ENCODE results near the gene CCDC24. TPM values are rescaled to one million over a fixed set of nuclear protein-coding genes. Genes with fewer than 3 reads are reported as not detected.

Gene CCDC24
- total RNA-seq, 1 donor from 2014 or later: 1.4 TPM

DNA sequence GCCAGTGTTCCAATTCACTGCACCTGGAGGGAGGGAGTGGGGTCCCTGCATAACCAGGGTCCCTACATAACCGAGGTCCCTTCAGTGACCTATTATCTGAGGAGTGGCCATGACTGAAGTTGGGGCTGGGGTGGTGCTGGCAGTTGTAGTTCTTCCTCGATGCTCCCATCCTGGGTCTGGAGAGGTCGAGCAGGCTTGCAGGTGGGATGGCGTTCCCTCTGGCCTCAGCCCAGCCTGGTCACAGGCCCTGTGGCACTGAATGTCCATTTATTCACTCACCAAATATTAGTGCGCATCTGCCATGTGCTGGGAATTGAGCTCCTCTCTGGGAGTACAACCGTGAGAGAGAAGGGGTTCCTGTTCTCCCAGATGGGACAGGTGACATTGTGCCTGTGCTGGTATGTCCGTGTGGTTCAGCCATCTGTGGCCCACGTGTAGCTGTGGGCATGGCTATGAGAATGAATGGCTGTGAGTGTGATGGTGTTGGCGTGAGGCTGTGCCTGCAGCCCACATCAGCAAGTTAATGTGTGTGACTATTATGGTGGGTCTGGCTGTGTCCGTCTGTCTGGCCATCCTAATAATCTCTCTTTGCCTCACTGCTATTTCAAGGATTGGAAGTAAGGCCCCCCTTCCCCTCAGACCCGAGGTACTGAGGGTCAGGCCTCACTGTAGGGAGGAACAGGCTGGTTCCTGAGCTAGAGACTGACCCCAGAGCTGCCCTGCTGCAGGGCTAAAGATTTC is 43.7 kb downstream of the CCDC24 start:
- DNase-seq: no peak
- no peaks in the 10 kb centered on the region for H3K9me3 ChIP-seq (replicated peaks)
- intact Hi-C loops (cut with micrococcal nuclease): no loop called here
- H3K27ac ChIP-seq (replicated peaks): peak overlapping the region; percentile 50
- H3K4me1 ChIP-seq: peaks cover 39% of the 10 kb centered on the region
- H3K4me3 ChIP-seq: no peak overlapping the region
- H3K36me3 ChIP-seq: no peaks in the 10 kb centered on the region
- TF ChIP-seq, protein P1, sequence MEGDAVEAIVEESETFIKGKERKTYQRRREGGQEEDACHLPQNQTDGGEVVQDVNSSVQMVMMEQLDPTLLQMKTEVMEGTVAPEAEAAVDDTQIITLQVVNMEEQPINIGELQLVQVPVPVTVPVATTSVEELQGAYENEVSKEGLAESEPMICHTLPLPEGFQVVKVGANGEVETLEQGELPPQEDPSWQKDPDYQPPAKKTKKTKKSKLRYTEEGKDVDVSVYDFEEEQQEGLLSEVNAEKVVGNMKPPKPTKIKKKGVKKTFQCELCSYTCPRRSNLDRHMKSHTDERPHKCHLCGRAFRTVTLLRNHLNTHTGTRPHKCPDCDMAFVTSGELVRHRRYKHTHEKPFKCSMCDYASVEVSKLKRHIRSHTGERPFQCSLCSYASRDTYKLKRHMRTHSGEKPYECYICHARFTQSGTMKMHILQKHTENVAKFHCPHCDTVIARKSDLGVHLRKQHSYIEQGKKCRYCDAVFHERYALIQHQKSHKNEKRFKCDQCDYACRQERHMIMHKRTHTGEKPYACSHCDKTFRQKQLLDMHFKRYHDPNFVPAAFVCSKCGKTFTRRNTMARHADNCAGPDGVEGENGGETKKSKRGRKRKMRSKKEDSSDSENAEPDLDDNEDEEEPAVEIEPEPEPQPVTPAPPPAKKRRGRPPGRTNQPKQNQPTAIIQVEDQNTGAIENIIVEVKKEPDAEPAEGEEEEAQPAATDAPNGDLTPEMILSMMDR (IDR thresholded peaks at IDR 0.05; ENCODE audit: borderline replicate concordance): no peak
- no peaks in the 10 kb centered on the region for H3K27me3 ChIP-seq (ENCODE audit: low read depth)

DNA sequence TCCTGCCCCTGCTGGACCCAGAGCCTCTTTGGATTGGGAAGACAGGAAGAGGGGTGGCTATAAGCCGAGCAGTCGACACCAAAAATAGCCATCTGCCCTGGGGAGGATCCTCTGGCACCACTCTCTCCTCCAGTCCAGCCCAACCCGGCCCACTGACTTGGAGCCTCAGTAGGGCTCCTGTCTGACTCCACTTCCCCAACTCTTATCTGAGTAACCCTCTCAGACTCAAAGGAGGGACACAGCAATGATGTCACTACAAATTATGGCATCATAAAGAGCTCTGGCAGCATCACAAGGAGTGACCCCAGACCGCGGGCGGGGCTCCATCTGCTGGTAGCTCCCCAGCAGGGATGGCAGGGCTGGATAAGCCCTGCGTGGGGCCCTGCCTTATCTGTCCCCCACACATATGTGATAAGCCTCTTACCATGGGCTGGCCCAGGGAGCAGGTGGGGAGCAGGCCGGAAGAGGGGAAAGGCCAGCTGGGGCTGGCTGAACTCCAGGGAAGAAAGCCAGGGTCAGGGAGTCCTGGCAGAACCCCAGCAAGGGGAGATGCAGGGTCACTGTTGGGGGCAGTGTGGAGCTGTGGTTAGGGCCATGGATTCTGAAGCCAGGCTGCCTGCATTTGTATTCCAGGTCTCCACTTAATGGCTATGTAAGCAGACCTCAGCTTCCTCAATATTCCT is 44.5 kb downstream of the CCDC24 start:
- TF ChIP-seq, protein P1 (IDR thresholded peaks at IDR 0.05; ENCODE audit: borderline replicate concordance): no peak
- Histone ChIP-seq H3K4me1 (peaks cover 32% of the 10 kb centered on the region), H3K9me3 (replicated peaks) (no peaks in the 10 kb centered on the region), H3K27ac (replicated peaks) (peak overlapping the region; percentile 50), H3K27me3 (ENCODE audit: low read depth) (no peaks in the 10 kb centered on the region), H3K4me3 (no peak overlapping the region), H3K36me3 (no peaks in the 10 kb centered on the region)
- intact Hi-C loops (cut with micrococcal nuclease): no loop called here
- DNase-seq: peak; percentile 30

DNA sequence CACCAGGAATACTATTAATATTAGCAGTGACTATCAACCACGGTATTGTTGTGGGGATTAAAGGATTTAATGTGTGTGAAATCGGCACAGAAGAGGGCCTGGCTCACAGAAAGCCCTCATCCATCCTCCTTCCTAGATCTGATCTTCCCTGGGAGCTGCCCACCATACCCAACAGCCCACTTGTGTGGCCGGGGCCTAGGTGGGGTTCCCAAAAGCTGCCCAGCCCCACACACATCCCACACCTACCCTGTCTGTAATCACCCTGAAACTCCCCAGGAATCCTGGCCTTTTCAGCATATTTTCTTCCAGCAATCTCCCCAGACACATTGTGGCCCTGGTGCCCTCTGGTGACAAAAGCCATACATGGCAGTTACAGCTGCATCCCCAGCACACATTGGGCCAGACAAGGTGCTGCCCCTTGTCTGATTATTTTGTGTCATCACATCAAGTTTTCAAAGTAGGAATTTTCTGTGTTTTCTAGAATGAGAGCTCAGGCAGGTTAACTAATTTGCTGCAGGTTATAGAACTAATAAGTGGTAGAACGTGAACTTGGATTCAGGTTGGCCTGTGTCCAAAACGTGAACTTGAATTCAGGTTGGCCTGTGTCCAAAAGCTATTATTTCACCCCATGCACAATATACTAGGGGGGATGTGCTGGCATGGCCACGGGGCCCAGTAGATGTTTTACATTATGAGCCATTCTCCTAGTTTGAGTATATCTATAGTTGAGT is 45.2 kb downstream of the CCDC24 start:
- peak; percentile 34 for DNase-seq
- Histone ChIP-seq H3K27me3 (ENCODE audit: low read depth) (no peaks in the 10 kb centered on the region), H3K9me3 (replicated peaks) (no peaks in the 10 kb centered on the region), H3K4me1 (peaks cover 25% of the 10 kb centered on the region), H3K4me3 (no peak overlapping the region), H3K36me3 (no peaks in the 10 kb centered on the region), H3K27ac (replicated peaks) (peak overlapping the region; percentile 50)
- intact Hi-C loops (cut with micrococcal nuclease): no loop called here
- TF ChIP-seq, protein P1 (IDR thresholded peaks at IDR 0.05; ENCODE audit: borderline replicate concordance): peak; percentile 81

DNA sequence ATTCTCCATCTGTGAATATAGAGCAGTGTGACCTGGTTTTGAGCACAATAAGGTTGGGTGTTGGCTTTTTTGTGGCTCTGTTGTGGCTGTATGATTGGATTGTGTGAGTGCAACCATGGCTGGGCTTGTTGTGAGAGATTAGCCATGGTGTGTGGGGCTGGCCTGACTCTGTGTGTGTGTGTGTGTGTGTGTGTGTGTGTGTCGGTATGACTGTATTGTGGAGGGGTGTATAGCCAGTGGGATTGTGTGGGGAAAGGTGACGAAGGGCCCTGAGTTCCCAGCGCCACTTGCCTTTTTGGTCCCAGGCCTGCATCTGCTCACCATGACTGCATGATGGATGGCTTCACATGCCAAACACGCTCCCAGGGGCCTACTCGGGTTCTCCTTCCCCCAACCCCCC is 45.8 kb downstream of the CCDC24 start:
- Histone ChIP-seq H3K36me3 (no peaks in the 10 kb centered on the region), H3K9me3 (replicated peaks) (no peaks in the 10 kb centered on the region), H3K27ac (replicated peaks) (no peak overlapping the region), H3K4me1 (peaks cover 24% of the 10 kb centered on the region), H3K4me3 (no peak overlapping the region), H3K27me3 (ENCODE audit: low read depth) (peaks cover 4% of the 10 kb centered on the region)
- intact Hi-C loops (cut with micrococcal nuclease): no loop called here
- no peak for DNase-seq
- TF ChIP-seq, protein P1 (IDR thresholded peaks at IDR 0.05; ENCODE audit: borderline replicate concordance): no peak

DNA sequence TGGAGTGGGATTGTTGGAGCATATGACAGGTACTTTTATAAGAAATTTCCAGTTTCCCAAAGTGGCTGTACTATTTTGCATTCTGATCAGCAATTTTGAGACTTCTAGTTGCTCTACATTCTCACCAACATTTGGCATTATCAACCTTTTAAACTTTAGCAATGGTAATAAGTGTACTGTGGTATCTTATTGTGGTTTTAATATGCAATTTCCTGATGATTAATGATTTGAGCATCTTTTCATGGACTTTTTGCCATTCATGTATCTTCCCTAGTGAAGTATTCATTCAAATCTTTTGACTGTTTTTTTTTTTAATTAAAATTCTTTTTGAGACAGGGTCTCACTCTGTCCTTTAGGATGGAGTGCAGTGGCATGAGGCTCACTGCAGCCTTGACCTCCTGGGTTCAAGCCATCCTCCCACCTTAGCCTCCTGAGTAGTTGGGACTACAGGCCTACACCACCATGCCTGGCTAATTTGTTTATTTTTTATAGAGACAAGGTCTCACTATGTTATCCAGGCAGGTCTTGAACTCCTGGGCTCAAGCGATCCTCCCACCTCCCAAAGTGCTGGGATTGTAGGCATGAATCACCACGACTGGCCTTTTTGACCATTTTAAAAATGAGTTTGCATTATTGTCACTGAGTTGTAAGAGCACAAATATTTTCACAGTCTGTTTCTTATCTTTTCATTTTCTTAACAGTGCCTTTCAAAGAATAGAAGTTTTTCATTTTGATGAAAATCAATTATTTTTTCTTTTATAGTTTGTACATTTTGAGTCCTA is 47.7 kb downstream of the CCDC24 start:
- TF ChIP-seq, protein P1 (IDR thresholded peaks at IDR 0.05; ENCODE audit: borderline replicate concordance): no peak
- intact Hi-C loops (cut with micrococcal nuclease): no loop called here
- Histone ChIP-seq H3K36me3 (no peaks in the 10 kb centered on the region), H3K4me1 (peaks cover 24% of the 10 kb centered on the region), H3K9me3 (replicated peaks) (no peaks in the 10 kb centered on the region), H3K27ac (replicated peaks) (no peak overlapping the region), H3K27me3 (ENCODE audit: low read depth) (peaks cover 16% of the 10 kb centered on the region), H3K4me3 (no peak overlapping the region)
- no peak for DNase-seq

Data from left ventricle myocardium inferior (tissue), 1 donor.